Thyroid gland (tissue), 4 donors: ENCODE results near the gene STT3B. TPM values are rescaled to one million over a fixed set of nuclear protein-coding genes. Genes with fewer than 3 reads are reported as not detected.

Source experiments
- DNase-seq, 2 donors: peaks; one replicate each; pipeline ENCODE4 v3.0.0-alpha.2; 2019
- H3K27ac ChIP-seq, 3 donors: fragments of 200-600 bp; sonication (generic); 1 replicate in 2 of 3; 2 replicates in 1 of 3; pipeline ENCODE4 v1.5.1; 2016 to 2019; ENCODE audit warnings: mild to moderate bottlenecking in 1 of 3, moderate library complexity in 1 of 3
- H3K27me3 ChIP-seq: fragments of 200-600 bp; sonication (generic); one replicate; pipeline ENCODE4 v1.5.1; 2019
- H3K36me3 ChIP-seq, 2 donors: fragments of 200-600 bp; sonication (generic); one replicate each; pipeline ENCODE4 v1.5.1; 2016 to 2019
- H3K4me1 ChIP-seq, 2 donors: fragments of 200-600 bp; sonication (generic); one replicate each; pipeline ENCODE4 v1.5.1; 2017 to 2019
- H3K4me3 ChIP-seq, 3 donors: fragments of 200-600 bp; sonication (generic); replicated peaks in 1 of 3; 1 replicate in 2 of 3; 2 replicates in 1 of 3; pipeline ENCODE4 v1.5.1; 2016; ENCODE audit warnings: mild to moderate bottlenecking in 1 of 3
- H3K9me3 ChIP-seq: fragments of 200-600 bp; sonication (generic); one replicate; pipeline ENCODE4 v1.5.1; 2017
- CTCF ChIP-seq, 6 experiments: fragments of 200-600 bp in 3 of 6; fragments of 450-650 bp in 3 of 6; sonication (generic) in 3 of 6; IDR thresholded peaks; one replicate each; pipeline ENCODE4 v1.5.1; 2016 to 2019; ENCODE audit warnings: antibody characterized with exemption in 6 of 6, mild to moderate bottlenecking in 2 of 6, inconsistent platforms in 1 of 6, moderate library complexity in 1 of 6
- POLR2A ChIP-seq, 2 donors: fragments of 450-650 bp; IDR thresholded peaks; one replicate each; pipeline ENCODE4 v1.6.1; 2017; ENCODE audit warnings: antibody characterized with exemption in 2 of 2, mild to moderate bottlenecking in 2 of 2, moderate library complexity in 1 of 2
- WGBS, 2 donors: methylation state at CpG; one replicate each; pipeline ENCODE4 v1.1.5; 2017; 5-methylcytosine and 5-hydroxymethylcytosine counted together
- intact Hi-C: fragments of 100-400 bp; cut with DNase I; formaldehyde crosslinking; loops from one replicate; pipeline ENCODE4 v1.15.1; 2023
- total RNA-seq, 4 donors: library from RNA; depleted of rRNA; stranded (reverse); fragments of >200 nt; gene quantifications; one replicate each; pipeline ENCODE4 v1.2.3, GENCODE V29; 2016

Gene STT3B
- total RNA-seq: 100 to 1,000 TPM; 111 to 172 (median 150) TPM

DNA sequence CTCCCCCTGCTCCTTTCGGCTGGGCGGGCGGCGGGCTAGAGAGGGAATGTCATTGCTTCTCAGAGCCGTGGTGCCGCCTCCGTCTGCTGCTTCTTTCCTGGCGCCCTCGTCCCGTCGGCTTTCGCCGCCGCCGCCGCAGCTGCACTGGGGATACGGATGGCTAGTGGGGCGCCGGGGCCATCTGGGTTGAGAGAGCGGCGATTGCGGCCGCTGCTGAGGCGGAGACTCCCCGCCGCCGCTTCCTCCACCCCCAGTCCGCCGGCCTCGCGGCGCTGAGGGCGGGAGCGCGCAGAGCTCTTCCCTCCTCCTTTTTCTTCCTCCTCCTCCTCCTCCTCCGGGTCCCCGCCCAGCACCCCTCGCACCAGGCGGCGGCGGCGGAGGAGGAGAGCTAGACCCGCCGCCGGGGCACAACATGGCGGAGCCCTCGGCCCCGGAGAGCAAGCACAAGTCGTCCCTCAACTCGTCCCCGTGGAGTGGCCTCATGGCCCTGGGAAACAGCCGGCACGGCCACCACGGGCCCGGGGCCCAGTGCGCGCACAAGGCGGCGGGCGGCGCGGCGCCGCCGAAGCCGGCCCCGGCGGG, at the start of gene STT3B:
Gene STT3B, plus strand, starts transcription at position 339 of the 582 bp plus-strand sequence. Its CDS starts 74 bp downstream, at position 413.
- H3K4me3 ChIP-seq: peak within 1 kb of the TSS; percentile 71 to 90 (median 89)
- H3K27me3 ChIP-seq: no peaks in the 10 kb centered on the region
- peak; percentile 81 to 83 for DNase-seq
- peak within 1 kb of the TSS; percentile 74 to 99 (median 98) for H3K27ac ChIP-seq
- intact Hi-C loops: loop anchor here (10.0 kb wide), 1 partner anchor 572 kb away; the partner anchor contains the start of gene GPD1L
- peaks cover 29 to 32% of the 10 kb centered on the region in 2 donors for H3K4me1 ChIP-seq
- WGBS, 2 donors: 0 to 1% methylated on average over 16 to 18 of the region's 68 CpGs
- TF ChIP-seq CTCF (IDR thresholded peaks at IDR 0.05) (no peak), POLR2A (IDR thresholded peaks at IDR 0.05) (peak; percentile 57 to 96)
- no peaks in the 10 kb centered on the region for H3K9me3 ChIP-seq
- no peaks in the 10 kb centered on the region for H3K36me3 ChIP-seq

- TF ChIP-seq POLR2A (IDR thresholded peaks at IDR 0.05): no peak
- TF ChIP-seq CTCF (IDR thresholded peaks at IDR 0.05): no peak
- intact Hi-C loops: no loop called here
- 86 to 88% methylated on average over 1 of the region's 1 CpG for WGBS, 2 donors
- no peak for DNase-seq
- no peak overlapping the region for H3K27ac ChIP-seq
- H3K27me3 ChIP-seq: no peaks in the 10 kb centered on the region
- no peak overlapping the region for H3K4me3 ChIP-seq
- H3K9me3 ChIP-seq: no peaks in the 10 kb centered on the region
- no peaks in the 10 kb centered on the region for H3K4me1 ChIP-seq
- H3K36me3 ChIP-seq: no peaks in the 10 kb centered on the region
These were observed 48.9 kb upstream of the STT3B start for GRCh38 chr3:31483776-31484175.

GRCh38 chr3:31485196-31485595, 47.5 kb upstream of the STT3B start:
- no peak for DNase-seq
- no peaks in the 10 kb centered on the region for H3K36me3 ChIP-seq
- whole genome bisulfite sequencing, 2 donors: 24 to 28% methylated on average over 1 of the region's 1 CpG
- intact Hi-C loops: no loop called here
- no peak overlapping the region for H3K4me3 ChIP-seq
- H3K27me3 ChIP-seq: no peaks in the 10 kb centered on the region
- H3K9me3 ChIP-seq: no peaks in the 10 kb centered on the region
- TF ChIP-seq POLR2A (IDR thresholded peaks at IDR 0.05) (no peak), CTCF (IDR thresholded peaks at IDR 0.05) (no peak)
- H3K27ac ChIP-seq: no peak overlapping the region
- H3K4me1 ChIP-seq: no peaks in the 10 kb centered on the region

DNA sequence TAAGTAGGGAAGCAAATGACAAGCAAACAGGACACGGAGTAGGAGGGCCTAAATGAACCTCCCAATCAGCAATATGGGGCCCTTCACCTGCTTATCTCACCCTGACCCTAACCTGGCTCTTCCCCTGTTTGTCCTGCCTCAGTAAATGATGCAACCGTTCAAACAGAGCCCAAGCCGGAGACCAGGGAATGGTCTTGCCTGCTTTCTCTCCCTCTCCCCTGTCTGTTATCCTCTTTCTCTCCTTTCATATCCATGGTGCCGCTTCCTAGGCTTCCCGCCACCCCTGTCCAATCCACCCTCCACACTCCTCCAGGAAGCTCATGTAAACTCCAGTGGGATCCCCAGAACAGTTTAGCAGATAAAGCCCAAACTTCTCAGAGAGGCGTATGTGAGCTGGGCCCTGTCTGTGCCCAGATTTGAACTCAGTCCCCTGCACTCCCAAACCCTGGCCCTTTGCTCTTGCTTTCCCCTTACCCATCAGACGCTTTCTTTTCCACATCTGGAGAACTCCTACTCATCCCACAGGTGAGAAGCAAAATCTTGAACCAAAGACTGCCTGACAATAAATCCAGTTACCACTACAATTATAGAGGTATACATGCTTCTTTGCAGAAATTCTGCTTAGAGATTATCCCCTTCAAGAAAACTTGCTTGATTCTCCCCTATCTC, 45.7 kb upstream of the STT3B start:
- Histone ChIP-seq H3K4me3 (no peak overlapping the region), H3K27ac (no peak overlapping the region), H3K9me3 (no peaks in the 10 kb centered on the region), H3K4me1 (no peaks in the 10 kb centered on the region), H3K27me3 (no peaks in the 10 kb centered on the region), H3K36me3 (no peaks in the 10 kb centered on the region)
- intact Hi-C loops: no loop called here
- 83 to 92% methylated on average over 7 of the region's 7 CpGs for WGBS, 2 donors
- DNase-seq: no peak
- no peak for TF ChIP-seq POLR2A (IDR thresholded peaks at IDR 0.05)
- TF ChIP-seq CTCF (IDR thresholded peaks at IDR 0.05): no peak

DNA sequence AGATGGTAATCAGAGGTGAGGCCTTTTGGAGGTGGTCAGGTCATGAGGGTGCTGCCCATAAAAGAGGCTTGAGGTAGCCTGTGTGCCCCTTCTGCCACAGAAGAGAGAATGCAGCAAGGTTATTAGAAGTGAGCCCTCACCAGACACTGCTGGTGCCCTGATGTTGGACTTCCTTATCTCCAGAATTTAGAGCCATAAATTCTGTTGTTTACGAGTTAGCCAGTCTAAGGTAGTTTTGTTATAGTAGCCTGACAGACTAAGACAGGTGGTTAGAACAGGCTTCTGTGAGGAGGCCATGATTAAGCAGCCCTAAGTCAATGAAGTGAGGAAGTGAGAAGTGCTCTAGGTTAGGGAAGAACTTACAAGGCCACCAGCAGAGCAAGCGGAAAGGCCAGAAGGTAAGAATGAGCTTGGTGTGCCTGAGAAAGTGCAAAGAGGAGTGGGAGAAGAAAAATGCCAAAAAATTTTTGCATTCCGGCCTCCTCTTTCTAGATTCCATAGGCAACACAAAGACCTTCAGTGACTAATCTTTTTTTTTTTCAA, 44.2 kb upstream of the STT3B start:
- Histone ChIP-seq H3K9me3 (no peaks in the 10 kb centered on the region), H3K4me3 (no peak overlapping the region), H3K27ac (no peak overlapping the region), H3K27me3 (no peaks in the 10 kb centered on the region), H3K4me1 (no peaks in the 10 kb centered on the region), H3K36me3 (no peaks in the 10 kb centered on the region)
- TF ChIP-seq CTCF (IDR thresholded peaks at IDR 0.05) (no peak), POLR2A (IDR thresholded peaks at IDR 0.05) (no peak)
- WGBS, 2 donors: 95 to 96% methylated on average over 3 of the region's 3 CpGs
- DNase-seq: no peak
- intact Hi-C loops: no loop called here
